Islet of Langerhans (tissue), 1 donor: ENCODE results near the gene YAP1.

Source experiments
- FAIRE-seq: peaks from one replicate; lab custom pipeline; 2011; peaks lifted over from hg19 to GRCh38; lab: Jason Lieb, UNC

The YAP1 gene

DNA sequence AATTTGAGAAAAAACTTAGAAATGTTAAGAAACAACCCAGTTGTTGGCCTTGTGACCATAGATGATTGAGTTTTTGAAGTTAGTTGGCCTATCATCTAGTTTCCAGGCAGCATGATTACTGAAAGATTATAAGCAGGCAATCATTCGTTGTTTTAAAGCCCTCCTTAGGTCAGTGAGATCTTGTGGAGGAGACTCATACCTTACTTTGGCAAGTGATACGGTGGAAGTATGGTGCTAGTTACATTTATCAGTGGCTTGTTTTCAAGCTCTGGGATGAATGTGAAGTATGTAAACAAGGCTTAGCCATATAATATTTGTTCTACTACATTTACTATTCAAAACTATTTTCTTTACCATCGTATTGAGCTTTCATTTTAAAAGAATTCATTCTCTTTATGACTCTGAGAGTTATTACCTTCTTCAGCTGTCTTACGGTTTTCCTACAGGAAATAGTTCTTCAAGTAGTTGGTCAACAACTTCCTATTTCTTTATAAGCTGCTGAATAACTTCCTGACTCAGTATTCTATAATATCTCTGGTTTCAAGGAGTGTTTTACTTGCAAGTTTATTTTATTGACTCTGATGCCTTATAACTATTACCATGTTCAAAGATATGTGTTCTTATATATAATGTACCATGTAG lies 7.3 kb downstream of the YAP1 start:
- no peak for FAIRE-seq

DNA sequence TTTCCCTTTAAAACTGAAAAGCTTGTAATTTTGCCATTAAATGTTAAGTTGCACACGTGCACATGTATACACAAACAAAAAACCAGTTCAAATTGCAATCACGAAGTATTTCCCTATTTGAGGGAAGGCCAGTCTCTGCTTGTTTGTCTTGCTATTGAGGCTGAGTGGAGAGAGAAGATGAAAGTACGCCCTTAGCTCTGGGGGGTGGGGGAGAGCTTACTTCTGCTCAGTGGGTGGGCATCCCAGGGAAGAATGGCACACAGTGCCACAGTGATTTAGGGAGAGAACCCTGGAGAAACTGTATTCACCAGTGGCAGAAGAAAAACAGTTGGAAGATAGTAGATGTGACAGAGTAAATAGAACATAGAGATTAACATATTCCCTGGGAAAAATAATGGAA lies 8.7 kb downstream of the YAP1 start:
- no peak for FAIRE-seq

DNA sequence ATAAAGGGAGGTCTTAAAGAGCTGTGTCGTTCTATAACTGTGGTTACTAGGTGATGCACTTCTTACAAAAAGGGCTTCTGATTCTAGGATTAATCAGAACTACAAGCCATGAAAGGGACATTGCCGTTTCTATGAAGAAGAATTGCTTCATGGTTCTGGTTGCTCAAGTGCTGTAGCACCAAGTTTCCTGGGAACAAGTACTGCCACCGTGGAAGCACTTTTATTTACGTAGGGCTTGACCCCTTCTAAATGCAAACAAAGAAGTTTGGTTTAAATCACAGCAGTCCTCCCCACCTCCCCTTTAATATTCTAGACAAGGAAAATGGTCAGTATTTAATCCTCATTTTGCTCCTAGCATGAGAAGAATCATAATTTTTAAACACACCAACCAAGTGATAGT lies 9.8 kb downstream of the YAP1 start:
- no peak for FAIRE-seq

DNA sequence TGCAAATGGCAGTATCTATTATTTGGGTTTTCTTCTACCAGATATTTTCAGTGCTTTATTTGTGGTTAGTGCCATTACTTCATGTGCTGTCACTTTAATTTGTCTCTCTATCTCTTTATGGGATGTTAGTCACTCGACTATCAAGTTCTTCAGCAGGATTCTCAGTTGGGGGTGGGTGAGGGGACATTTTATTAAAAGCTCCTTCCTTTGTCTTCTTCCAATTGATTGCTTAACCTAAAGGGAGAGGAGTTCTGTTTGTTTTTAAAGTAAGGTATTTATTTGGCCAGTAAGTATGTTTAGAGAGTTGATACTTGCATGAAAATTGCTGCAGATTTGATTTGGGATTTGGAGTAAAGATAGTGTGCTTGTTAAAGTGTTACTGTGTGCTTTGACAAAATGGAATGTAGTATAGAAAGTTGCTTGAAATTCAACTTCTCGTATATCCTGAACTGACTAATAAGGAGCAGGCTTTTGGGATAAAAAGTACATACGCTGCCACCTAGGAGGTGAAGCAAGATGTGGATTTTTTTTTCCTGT lies 10.3 kb downstream of the YAP1 start:
- FAIRE-seq, result no peak

DNA sequence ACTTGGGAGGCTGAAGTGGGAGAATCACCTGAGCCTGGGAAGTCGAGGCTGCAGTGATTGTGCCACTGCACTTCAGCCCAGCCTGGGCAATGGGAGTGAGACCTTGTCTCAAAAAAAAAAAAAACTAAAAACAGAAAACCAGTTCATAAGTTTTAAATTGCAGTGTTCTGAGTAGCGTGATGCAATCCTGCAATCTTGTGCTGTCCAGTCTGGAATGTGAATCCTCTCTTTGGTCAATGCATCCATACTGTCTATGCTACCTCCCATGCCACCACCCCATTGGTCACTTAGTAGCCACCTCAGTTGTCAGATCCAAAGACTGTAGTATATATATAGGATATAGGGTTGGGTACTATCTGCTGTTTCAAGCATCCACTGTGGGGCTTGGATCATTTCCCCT lies 11.1 kb downstream of the YAP1 start:
- FAIRE-seq, result no peak

DNA sequence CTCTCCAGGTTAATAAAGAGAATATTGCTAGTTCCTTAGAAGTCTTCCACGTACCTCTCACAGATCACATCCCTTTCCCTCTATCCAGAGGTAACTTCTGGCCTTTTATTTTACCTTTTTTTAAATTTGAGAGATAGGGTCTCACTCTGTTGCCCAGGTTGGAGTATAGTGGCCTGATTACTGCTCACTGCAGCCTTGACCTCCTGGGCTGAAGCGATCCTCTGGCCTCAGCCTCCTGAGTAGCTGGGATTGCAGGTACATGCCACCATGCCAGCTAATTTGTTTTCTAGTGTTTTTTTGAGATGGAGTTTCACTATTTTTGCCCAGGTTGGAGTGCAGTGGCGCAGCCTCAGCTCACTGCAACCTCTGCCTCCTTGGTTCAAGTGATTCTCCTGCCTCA lies 24.4 kb downstream of the YAP1 start:
- FAIRE-seq, result no peak

DNA sequence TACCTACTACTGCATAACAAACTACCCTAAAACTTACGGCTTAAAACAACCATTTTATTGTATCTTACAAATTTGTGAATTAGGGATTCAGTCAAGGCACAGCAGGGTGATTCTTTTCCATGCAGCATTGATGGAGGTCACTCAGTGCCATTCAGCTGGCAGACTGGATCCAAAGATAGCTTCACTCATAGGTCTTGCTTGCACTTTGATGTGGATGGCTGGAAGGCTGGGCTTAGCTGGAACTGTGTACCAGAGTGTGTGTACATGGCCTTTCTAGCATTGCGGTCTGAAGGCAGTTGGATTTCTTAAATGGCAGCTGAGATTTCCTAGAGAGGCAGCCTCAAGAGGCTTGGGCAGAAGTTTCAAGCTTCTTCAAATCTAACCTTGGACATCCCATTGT lies 25.0 kb downstream of the YAP1 start:
- FAIRE-seq, result no peak

DNA sequence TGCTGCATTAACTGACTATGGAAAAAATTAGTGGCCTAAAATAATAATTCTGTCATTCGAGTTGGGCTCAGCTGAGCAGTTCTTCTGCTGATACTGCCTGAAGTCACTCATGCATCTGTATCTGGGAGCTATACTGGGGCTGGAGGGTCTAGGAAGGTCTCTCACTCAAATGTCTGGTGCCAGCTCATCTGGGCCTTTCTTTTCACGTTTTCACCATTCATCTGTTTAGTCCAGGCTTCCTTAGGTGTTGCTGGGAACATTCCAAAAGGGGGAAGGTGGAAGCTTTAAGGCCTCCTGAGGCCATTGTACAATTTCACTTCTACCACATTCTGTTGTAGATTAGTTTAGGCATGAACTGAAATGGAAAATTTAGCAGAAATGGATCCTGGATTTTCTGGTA lies 28.0 kb downstream of the YAP1 start:
- FAIRE-seq, result no peak

DNA sequence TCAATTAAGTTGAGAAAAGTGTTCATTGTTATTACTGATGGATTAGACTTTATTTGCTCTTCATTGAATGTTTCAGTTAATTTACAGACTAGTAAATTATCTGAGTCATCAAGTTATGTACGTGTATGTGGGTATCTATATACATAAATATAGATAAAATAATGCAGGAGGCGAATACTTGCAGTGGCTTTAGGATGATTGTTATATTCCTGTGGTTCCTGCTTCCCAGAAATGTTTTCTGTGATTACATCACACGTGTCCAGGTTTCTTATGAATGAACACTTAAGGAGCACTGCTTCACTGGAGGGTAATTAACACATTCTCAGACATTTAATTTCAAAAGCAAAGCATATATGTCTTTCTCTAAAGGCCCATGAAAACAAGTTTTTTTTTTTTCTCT lies 28.4 kb downstream of the YAP1 start:
- FAIRE-seq, result no peak

DNA sequence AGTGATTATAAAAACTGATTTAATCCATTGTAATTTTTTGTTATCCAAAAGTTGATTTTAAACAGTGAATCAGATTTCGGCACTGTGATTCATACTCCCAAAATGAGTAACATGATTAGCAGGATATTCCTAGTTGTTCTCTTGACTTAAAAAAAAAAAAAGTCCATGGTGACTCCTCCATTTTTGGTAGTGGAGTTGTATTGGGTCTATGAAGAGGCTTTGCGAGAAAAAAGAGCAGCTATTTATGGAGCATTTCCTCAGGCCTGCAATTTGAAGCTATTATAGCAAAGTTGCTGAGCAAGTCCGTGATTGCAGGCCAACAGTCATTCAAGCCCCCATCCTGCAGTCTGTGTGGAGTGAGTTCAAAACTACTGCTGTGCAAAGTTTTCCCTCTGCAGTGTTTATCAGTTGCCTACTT lies 28.8 kb downstream of the YAP1 start:
- FAIRE-seq, result no peak

DNA sequence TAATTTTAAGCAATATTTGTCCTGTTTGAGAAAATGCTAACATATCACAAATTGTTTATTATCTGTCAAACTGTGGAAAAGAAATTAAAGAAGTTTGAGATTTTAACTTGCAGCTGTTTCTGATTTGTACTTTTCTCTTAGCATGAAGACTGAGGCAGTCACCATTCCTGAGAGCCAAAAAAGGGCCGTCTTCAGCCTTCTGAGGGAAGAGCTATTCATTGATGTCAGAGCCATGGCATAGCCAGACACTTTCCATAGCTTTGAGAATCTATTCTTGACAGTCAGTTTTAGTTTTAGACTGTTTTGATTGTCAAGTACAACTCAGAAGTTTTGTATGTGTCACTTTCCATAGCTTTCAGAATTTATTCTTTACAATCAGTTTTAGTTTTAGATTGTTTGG lies 32.1 kb downstream of the YAP1 start:
- FAIRE-seq, result no peak

DNA sequence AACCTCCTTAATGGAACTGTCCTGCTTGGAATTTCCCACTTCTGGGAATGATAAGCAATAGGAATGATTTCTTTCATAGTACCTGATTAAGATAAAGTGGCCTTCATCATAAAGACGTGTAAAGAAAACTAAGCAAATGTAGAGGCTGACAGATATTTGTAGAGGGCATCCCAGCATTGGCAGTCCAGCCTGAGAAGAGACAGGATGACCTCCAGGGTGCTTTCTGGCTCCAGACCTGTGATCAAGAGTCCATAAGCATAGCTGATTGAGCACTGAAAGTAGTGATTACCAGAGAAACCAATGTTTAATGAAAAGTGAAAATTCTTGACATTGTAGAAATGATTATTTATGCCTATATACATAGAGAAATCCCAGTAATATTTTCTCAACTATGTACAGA lies 33.6 kb downstream of the YAP1 start:
- FAIRE-seq, result no peak

DNA sequence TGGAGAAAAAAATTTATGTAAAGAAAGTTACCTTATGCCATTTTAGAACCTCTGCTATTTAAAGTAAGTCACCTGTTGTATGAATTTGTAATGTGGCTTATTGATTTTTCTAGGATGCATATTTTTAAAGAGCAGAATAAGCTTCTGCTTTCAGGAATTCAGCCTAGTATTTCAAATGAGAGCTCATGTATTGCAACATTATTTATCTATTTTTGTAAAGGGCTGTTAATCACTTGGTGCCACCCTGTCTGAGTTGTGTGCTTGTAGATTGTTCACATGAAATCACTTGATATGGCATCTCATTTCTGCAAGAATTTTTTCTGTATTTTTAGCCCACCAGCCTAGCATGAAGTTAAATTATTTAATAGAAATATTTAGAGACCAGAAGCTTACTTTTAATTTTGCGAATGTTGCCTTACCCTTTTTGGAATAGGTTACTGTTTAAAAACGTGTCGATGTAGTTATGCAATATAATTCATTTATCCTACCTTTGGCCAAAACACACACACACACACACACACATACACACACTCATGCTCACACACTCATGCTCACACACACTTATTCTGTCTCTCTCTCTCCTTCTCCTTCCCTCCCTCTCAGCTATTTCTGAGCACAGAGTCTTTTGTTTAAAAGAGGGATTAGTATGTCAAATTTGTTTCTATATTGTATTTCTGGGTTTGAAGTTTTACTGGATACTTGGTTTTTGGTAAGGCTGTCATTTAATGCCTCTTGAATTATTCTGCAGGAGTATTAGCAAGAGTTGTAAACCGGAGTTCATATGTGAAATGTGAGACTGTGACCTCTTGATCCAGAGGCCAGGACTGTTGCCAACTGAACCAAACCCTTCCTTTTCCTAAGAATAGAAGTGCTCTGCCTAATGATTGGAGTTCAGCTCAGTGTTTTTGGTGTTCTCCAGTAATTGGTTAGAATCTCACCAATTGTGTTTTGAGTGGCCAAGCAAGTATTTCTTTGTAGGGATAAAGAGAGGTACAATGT lies 34.4 kb downstream of the YAP1 start:
- no peak for FAIRE-seq

DNA sequence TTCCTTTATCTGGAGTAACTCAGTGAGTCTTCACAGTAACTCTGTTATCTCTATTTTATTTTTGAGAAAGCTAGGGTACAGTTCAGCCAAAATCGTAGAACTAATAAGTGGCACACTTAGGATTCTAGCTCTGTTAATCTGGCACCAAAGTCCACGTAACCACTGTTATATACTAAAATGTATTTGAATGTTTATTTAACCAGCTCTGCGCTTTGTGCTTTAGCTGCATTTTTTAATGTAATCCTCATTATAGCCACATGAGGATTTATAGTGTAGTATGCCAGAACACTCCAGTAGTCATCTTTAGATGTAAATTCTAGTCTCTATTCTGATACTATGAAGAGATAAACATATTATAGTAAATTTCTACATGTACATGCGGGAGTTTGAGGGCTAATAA lies 36.8 kb downstream of the YAP1 start:
- no peak for FAIRE-seq

DNA sequence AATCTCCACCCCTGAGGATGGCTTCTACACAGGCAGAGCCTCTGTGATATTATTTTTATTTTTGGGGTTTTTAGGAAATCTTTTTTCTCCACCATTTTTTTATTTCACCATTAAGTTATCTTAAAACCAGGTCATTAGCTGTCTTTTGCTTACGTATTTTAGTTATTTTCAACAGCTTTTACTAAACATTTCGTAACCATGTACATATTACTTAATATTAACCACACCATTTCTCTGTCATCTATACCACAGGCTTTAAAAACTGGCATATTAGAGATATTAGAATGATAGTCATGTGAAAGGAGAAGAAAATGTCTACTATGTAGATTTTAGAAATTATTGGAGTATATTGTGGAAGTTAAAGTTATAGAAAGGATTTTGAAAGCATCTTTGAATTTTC lies 37.4 kb downstream of the YAP1 start:
- no peak for FAIRE-seq

DNA sequence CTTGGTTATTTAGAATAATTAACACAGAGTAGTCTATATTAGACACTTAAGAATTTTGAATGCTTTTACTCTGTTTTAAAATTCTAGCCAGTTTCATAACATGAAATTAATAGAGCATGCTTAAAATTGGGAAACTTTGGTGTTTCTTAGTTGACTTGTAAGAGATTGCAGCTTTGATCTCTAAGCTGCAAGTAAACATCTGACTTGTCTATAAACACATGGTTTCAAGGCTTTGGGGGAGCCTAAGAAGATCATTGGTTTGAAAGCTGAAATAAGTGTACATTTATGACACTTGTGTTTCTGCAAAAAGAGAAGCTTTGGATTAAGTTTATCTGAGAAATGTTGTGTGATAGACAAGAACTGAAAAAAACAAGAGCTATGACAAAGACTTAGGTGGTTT lies 37.8 kb downstream of the YAP1 start:
- no peak for FAIRE-seq

DNA sequence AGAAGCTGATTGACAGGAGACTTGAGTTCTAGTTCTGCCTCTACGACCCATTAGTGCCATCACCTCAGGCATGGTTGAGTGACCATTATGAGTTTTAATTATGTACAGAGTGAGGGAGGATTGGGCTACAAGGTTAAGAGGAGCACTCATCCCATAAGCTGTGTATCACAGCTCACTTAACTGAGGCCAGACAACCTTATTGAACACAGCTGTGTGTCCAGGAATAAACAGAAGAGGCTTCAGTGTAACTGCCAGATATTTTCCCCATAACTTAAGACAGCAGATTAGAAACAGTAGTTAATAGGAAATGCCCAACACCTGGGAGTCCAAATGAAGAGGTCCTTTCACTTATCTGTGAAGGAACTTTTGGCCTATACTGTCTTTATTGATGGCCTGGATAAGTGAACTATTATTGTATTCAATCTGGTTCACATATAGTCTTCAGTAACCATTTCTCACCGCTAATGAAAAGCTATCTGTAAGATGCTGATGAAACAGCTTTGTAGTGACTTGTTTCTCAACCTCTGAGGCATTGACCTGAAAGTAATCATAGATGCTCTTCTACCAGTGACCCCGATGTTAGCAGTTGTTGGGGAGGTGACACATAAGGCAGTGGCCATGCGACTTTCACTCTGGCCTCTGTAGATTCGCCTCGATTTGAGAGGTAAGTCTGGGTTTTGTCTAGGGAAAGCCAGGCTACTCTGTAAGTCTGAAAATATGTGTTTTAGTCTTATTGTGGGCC lies 41.7 kb downstream of the YAP1 start:
- no peak for FAIRE-seq

DNA sequence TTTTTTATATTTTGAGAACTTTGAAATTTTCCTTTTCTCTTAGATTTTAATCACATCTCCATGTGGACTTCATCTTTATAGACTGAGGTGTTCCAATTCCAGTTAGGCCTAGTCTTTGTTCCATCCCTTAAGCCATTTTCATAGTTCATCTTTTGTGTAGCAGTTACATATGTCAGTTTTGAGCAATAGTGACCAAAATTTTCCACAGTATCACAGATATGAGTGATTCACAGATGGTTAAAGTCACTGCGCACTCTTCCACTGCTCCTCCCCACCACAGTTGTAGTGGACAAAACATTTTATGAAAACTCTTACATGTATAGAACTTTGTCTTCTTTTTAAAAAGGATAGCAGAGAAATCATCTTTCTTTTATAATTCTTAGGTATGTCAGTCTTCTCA lies 42.8 kb downstream of the YAP1 start:
- FAIRE-seq, result no peak

DNA sequence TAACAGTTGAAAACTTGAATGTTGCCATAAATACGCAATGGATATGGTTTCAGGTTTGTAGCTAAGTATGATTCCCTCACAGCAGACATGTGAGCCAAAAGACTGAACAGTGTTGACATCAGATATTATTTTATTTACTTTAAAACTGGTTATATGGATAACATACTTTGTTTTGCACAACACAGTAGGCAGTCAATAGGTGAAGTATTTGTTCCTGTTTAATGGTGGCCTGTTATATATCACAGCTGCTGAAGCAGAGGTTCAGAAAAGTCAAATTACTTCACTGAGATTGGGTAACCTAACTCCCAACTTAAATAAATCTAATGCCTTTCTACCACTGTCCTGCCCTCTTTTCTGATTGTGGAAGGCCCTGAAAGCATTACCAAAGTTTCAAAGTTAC lies 44.6 kb downstream of the YAP1 start:
- FAIRE-seq, result no peak

DNA sequence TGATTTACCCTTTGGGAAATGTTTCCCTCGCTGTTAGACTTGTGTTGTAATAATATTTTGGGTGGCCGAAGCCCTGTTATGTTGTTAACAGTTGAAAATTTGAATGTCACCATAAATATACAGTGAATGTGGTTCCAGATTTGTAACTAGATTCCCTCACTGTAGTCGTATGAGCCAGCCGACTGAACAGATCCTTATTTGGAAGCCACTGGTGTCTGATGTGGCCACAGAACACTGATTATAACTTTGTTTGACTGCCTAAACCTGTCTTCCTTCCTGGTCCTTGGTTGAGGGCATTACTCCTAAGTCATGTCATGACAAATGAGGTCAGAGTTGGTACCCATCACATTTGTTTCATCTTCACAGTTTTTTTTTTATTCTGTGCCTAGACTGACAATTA lies 45.4 kb downstream of the YAP1 start:
- FAIRE-seq, result no peak

DNA sequence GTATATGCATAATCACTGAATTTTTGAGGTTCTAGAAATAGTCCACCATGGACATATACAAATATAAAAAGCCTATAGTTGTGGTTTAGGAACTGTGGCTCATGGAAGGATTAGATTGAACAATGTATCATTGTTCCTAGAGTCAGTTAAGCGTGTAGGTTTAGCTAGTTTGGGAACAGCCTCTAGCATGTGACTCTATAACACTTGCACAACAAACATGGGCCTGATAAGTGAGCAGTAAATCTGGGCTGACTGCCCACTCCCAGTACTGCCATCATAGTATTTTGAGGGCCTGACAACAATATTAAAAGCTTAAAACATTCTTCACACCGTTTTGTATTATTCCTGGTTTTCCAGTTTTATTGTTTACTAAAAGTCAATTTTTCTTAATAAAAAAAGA lies 47.0 kb downstream of the YAP1 start:
- no peak for FAIRE-seq

DNA sequence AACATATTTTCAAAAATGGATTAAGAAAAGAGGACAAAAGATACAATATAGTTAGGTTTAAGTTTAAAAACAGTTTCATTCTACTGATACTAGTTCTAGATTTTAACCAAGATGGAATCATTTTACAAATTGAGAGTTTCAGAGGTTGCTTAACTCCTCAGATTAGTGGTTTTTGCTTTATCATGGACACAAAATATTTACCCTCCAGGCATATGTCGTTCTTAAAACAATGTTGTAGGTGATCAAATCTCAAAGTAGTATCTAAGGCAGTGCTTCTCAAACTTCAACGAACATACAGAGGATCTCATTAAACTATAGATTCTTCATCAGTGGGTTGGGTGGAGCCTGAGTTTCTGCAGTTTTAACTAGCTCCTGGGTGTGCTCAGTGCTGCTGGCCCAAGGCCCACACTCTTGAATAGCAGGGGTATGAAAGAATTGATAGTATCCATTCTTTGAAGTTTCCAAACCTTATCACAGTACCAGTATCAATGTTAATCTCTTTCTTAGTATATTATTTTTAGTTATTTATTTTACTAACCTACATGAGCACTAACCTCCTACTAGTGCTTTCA lies 48.0 kb downstream of the YAP1 start:
- FAIRE-seq, result no peak

DNA sequence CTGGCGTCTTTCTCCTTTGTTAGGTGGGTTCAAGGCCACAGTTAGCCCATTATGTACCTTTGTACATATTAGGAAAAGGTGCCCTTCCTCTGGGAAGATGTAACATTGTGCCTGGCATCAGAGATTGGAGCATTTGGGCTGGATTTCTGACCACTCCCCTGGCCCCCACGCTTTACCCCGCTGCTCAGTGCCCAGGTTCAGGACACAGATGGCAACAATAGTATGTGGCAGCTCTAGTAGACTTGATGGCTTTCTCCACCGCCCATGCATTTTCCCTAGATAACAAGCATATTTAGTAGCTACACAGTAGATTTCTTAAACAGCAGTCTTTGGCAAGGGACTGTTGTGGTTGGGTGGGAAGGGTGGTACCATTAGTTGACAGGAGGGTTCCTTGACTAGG lies 53.1 kb downstream of the YAP1 start:
- no peak for FAIRE-seq
